Kidney epithelial cell (primary cell): ENCODE measurements around the gene ANKMY1. TPM values are rescaled to one million over a fixed set of nuclear protein-coding genes. Genes with fewer than 3 reads are reported as not detected.

Experiments
- DNase-seq: peaks from one replicate; pipeline ENCODE4 v3.0.0-alpha.2; 2010; ENCODE audit warnings: low read depth
- H3K27me3 ChIP-seq: 2 replicates; pipeline ENCODE4 v1.6.0; 2011; ENCODE audit warnings: low read length; ENCODE audit not compliant: control insufficient read depth, insufficient read depth
- H3K36me3 ChIP-seq: 2 replicates; pipeline ENCODE4 v1.5.1; 2011; ENCODE audit warnings: low read length; ENCODE audit not compliant: control insufficient read depth, insufficient read depth
- H3K4me3 ChIP-seq: 2 replicates; pipeline ENCODE4 v1.5.1; 2011; ENCODE audit warnings: low read depth, mild to moderate bottlenecking, control low read depth, low read length
- CTCF ChIP-seq: IDR thresholded peaks from 2 replicates; pipeline ENCODE4 v1.5.1; 2011; ENCODE audit warnings: mild to moderate bottlenecking, moderate library complexity, low read length, control low read depth, inconsistent platforms; ENCODE audit not compliant: insufficient read depth, poor library complexity, severe bottlenecking
- total RNA-seq: library from RNA; depleted of rRNA; stranded (reverse); fragments of >200 nt; gene quantifications from 2 replicates; pipeline ENCODE4 v1.2.3, GENCODE V29; 2015

ANKMY1 gene
- total RNA-seq, 1 donor from 2014 or later, result 7.1 TPM

- TF ChIP-seq CTCF, result no peak
- H3K27me3 ChIP-seq, result peaks cover 37% of the 10 kb centered on the region
- H3K36me3 ChIP-seq, result no peaks in the 10 kb centered on the region
- DNase-seq, result no peak
- H3K4me3 ChIP-seq, result peak overlapping the region; percentile 4
Measured at GRCh38 chr2:240453461-240454105, 104.2 kb downstream of the ANKMY1 start.

- Histone ChIP-seq H3K4me3 (peak overlapping the region; percentile 48), H3K36me3 (no peaks in the 10 kb centered on the region), H3K27me3 (peaks cover 37% of the 10 kb centered on the region)
- TF ChIP-seq CTCF, result no peak
- no peak for DNase-seq
Measured at GRCh38 chr2:240452462-240453256, 105.1 kb downstream of the ANKMY1 start.

GRCh38 chr2:240451791-240452461 is 105.9 kb downstream of the ANKMY1 start:
- no peaks in the 10 kb centered on the region for H3K36me3 ChIP-seq
- TF ChIP-seq CTCF, result no peak
- H3K27me3 ChIP-seq, result peaks cover 37% of the 10 kb centered on the region
- DNase-seq, result no peak
- peak overlapping the region; percentile 48 for H3K4me3 ChIP-seq

GRCh38 chr2:240451108-240451611 is 106.6 kb downstream of the ANKMY1 start:
- Histone ChIP-seq H3K36me3 (no peaks in the 10 kb centered on the region), H3K4me3 (no peak overlapping the region), H3K27me3 (peaks cover 35% of the 10 kb centered on the region)
- DNase-seq, result no peak
- no peak for TF ChIP-seq CTCF

GRCh38 chr2:240450532-240451107 is 107.2 kb downstream of the ANKMY1 start:
- no peak overlapping the region for H3K4me3 ChIP-seq
- no peak for TF ChIP-seq CTCF
- DNase-seq, result no peak
- H3K36me3 ChIP-seq, result no peaks in the 10 kb centered on the region
- H3K27me3 ChIP-seq, result peaks cover 30% of the 10 kb centered on the region
